Subcutaneous abdominal adipose tissue (tissue), 5 donors: Measurements from ENCODE around the gene TSGA10IP.
A peak's percentile ranks its signal among the peaks of the same experiment; 100 is the strongest.

ENCODE experiments used
- H3K27ac ChIP-seq: one replicate; pipeline ENCODE4 v1.7.0; 2013; ENCODE audit warnings: low read depth, mild to moderate bottlenecking, inconsistent platforms, low read length, moderate library complexity
- H3K27me3 ChIP-seq, 5 donors: one replicate each; pipeline ENCODE4 v1.7.0; 2013; ENCODE audit warnings: low read length in 5 of 5, inconsistent platforms in 1 of 5; ENCODE audit not compliant: control insufficient read depth in 5 of 5, insufficient read depth in 4 of 5
- H3K36me3 ChIP-seq, 5 donors: one replicate each; pipeline ENCODE4 v1.7.0; 2013; ENCODE audit warnings: low read length in 5 of 5; ENCODE audit not compliant: control insufficient read depth in 5 of 5, insufficient read depth in 5 of 5
- H3K4me1 ChIP-seq, 5 donors: one replicate each; pipeline ENCODE4 v1.7.0; 2013; ENCODE audit warnings: low read length in 5 of 5, mild to moderate bottlenecking in 3 of 5, moderate library complexity in 1 of 5; ENCODE audit not compliant: control insufficient read depth in 5 of 5, insufficient read depth in 5 of 5
- H3K4me3 ChIP-seq, 5 donors: one replicate each; pipeline ENCODE4 v1.7.0; 2013; ENCODE audit warnings: low read length in 5 of 5, low read depth in 1 of 5
- H3K9ac ChIP-seq, 5 donors: one replicate each; pipeline ENCODE4 v1.7.0; 2013; ENCODE audit warnings: low read length in 5 of 5, mild to moderate bottlenecking in 4 of 5, moderate library complexity in 3 of 5
- H3K9me3 ChIP-seq, 5 donors: one replicate each; pipeline ENCODE4 v1.7.0; 2013; ENCODE audit warnings: low read length in 5 of 5; ENCODE audit not compliant: control insufficient read depth in 5 of 5
- donor health status: healthy.
- donor health status: healthy.
- donor health status: healthy.
- donor health status: healthy.
- donor health status: healthy.

The TSGA10IP gene

DNA sequence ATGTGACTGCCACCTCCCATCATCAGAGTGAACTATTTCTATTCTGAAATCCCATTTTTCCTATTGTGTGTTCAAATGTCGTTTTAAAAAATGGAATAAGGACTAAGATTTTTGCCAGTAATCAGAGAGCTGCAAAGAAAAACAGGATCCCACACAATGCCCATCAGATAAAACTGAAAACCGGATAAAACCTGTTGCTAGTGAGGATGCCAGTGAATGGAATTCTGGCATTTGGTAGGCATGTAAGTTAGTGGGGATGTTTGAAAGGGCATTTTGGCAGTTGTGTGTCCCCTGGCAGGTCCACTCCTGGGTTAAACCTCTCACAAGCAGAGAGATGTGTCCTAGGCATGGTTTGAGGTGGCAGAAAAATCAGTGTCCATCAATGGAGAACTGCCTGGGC, 19.9 kb upstream of the TSGA10IP start:
- Histone ChIP-seq H3K4me3 (no peak overlapping the region), H3K27me3 (no peaks in the 10 kb centered on the region), H3K4me1 (peaks cover 4 to 12% (median 9%) of the 10 kb centered on the region in 5 donors), H3K36me3 (peaks cover 0 to 20% (median 14%) of the 10 kb centered on the region in 5 donors), H3K9ac (no peak overlapping the region), H3K9me3 (no peaks in the 10 kb centered on the region), H3K27ac (no peak overlapping the region)

DNA sequence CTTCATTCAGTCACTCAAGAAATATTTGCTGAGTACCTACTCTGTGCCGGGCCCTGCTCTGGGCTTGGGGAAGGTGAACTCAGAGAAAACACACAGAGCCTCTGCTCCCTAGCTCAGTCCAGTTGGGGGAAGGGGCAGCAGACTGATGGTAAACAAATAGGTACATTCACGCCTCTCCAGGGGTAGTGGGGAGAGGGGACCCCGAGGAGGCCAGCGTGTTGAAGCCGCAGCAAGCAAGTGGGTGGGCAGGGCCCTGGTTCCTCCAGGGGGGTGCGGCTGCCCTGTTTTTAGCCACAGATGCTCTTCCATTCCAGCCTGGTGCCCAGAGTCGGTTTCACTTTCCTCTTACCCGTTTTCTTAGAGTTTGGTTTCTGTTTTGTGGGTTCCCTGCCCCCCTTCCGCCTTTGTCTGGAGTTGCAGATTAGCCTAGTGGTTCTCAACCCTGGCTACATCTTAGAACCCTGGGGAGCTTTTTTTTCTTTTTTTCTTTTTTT, 17.3 kb upstream of the TSGA10IP start:
- peaks cover 0 to 8% (median 2%) of the 10 kb centered on the region in 5 donors for H3K36me3 ChIP-seq
- peak overlapping the region in 2 of 5 donors; percentile 12 to 19 for H3K9ac ChIP-seq
- no peaks in the 10 kb centered on the region for H3K9me3 ChIP-seq
- peak overlapping the region in 3 of 5 donors; percentile 13 to 28 (median 24) for H3K4me3 ChIP-seq
- peaks cover 0 to 5% (median 3%) of the 10 kb centered on the region in 5 donors for H3K4me1 ChIP-seq
- H3K27me3 ChIP-seq, result no peaks in the 10 kb centered on the region
- no peak overlapping the region for H3K27ac ChIP-seq

DNA sequence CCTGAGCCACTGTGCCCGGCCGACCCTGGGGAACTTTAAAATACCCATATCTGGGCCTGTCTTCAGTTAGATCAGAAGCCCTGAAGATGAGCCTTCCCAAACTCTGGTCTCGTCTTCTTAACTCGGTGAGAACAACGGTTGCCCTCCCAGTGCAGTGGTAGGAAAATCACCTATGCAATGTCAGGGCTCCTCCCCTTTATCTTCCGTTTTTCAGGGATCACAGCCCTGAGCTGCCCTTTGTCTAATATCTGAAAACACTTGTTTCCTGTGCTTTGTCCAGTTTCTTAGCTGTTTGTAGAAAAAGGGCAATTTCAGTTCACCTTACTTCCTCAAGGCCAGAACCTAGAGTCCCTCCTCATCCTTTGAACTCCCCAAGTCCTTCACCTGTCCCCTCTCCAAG, 16.6 kb upstream of the TSGA10IP start:
- H3K4me1 ChIP-seq, result peaks cover 0 to 5% (median 3%) of the 10 kb centered on the region in 5 donors
- no peak overlapping the region for H3K4me3 ChIP-seq
- H3K9ac ChIP-seq, result peak overlapping the region in 1 of 5 donors; percentile 0
- H3K27me3 ChIP-seq, result no peaks in the 10 kb centered on the region
- H3K9me3 ChIP-seq, result no peaks in the 10 kb centered on the region
- H3K27ac ChIP-seq, result no peak overlapping the region
- H3K36me3 ChIP-seq, result peaks cover 0 to 3% (median 0%) of the 10 kb centered on the region in 5 donors

DNA sequence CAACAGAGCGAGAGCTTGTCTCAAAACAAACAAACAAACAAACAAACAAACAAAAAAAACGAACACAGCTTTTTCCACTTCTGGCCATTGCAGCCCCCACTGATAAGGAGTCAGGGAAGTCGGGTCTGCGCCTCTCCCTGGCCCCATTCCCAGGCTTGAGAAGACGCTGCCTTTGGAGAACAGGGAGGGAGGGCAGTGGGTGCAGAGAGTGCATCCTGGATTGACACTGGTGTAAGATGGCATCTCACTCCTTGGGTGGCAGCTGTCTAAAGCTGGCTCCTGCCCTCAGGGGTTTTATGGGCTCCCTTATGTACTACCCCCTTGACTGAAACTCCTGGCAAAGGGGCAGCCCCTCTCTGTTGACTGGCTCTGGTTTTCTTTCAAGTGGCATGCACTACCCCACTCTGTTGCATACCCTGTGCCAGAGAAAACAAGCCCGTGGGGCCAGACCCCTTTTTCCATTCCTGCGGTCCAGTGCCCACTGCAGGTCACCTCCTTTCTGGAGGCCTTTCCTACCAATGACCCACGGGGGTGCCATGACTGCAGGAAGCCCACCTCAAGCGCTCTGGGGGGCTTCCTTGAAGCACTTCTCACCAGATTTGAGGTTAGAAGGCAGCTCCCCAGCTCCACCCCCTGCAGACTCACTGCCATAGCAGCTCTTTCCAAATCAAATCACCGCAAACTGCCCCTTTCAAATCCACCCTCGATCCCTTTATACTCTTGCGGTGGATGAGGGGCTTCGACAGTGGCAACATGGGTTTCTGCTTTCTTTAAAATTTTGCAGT, 13.3 kb upstream of the TSGA10IP start:
- H3K36me3 ChIP-seq, result no peaks in the 10 kb centered on the region
- H3K27me3 ChIP-seq, result no peaks in the 10 kb centered on the region
- no peaks in the 10 kb centered on the region for H3K9me3 ChIP-seq
- no peak overlapping the region for H3K27ac ChIP-seq
- H3K9ac ChIP-seq, result no peak overlapping the region
- H3K4me3 ChIP-seq, result no peak overlapping the region
- H3K4me1 ChIP-seq, result peaks cover 0 to 5% (median 3%) of the 10 kb centered on the region in 5 donors

DNA sequence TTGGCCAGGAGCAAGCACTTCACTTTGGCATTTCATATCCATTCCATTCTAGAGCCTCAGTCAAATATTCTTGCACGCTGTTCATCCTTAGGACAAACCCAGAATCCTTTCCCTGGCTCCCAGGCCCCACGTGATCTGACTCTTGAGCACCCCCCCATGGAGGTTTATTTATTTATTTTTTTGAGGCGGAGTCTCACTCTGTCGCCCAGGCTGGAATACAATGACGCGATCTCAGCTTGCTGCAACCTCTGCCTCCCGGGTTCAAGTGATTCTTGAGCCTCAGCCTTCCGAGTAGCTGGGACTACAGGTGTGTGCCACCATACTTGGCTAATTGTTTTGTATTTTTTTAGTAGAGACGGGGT, 12.7 kb upstream of the TSGA10IP start:
- no peak overlapping the region for H3K27ac ChIP-seq
- H3K9me3 ChIP-seq, result no peaks in the 10 kb centered on the region
- H3K27me3 ChIP-seq, result no peaks in the 10 kb centered on the region
- peaks cover 0 to 5% (median 3%) of the 10 kb centered on the region in 5 donors for H3K4me1 ChIP-seq
- H3K4me3 ChIP-seq, result no peak overlapping the region
- no peak overlapping the region for H3K9ac ChIP-seq
- H3K36me3 ChIP-seq, result no peaks in the 10 kb centered on the region

DNA sequence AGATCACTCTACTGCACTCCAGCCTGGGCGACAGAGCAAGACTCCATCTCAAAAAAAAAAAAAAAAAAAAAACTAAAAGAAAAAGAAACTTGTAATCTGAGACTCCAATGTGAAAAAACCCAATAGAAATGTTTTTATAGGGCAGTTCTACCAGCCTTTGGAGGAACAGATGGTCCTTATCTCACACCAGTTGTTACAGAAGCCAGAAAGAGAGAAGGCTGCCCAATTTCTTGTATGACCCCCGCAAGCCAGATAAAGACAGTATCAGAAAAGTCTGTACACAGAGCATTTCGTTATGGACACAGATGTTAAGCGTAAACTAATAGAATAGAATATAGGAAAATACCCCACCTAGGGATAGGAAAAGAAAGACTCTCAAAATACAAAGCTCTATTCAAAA, 11.3 kb upstream of the TSGA10IP start:
- H3K4me3 ChIP-seq, result no peak overlapping the region
- no peaks in the 10 kb centered on the region for H3K9me3 ChIP-seq
- H3K9ac ChIP-seq, result no peak overlapping the region
- H3K27ac ChIP-seq, result no peak overlapping the region
- peaks cover 0 to 3% (median 0%) of the 10 kb centered on the region in 5 donors for H3K4me1 ChIP-seq
- no peaks in the 10 kb centered on the region for H3K27me3 ChIP-seq
- no peaks in the 10 kb centered on the region for H3K36me3 ChIP-seq

DNA sequence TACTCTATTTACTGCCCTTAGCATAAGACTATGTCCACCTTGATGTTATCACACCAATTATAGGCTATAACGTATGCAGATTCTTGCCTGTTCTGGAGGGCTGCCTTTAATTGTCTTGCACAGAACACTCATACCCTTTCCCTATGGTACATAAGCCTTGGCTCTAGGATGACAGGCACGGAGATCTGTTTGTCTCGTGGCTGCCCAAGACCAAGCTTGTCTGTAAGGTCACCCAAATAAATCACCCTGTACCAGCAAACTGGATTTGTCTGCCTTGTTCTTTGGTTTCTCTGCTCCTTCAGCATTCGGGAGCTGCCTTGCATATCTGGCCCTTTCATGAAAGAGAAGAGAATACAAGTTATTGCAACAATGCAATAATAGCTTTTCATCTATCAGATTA, 7.5 kb upstream of the TSGA10IP start:
- Histone ChIP-seq H3K9me3 (no peaks in the 10 kb centered on the region), H3K36me3 (no peaks in the 10 kb centered on the region), H3K4me3 (no peak overlapping the region), H3K4me1 (peaks cover 0 to 7% (median 0%) of the 10 kb centered on the region in 5 donors), H3K27me3 (no peaks in the 10 kb centered on the region), H3K9ac (no peak overlapping the region), H3K27ac (no peak overlapping the region)

DNA sequence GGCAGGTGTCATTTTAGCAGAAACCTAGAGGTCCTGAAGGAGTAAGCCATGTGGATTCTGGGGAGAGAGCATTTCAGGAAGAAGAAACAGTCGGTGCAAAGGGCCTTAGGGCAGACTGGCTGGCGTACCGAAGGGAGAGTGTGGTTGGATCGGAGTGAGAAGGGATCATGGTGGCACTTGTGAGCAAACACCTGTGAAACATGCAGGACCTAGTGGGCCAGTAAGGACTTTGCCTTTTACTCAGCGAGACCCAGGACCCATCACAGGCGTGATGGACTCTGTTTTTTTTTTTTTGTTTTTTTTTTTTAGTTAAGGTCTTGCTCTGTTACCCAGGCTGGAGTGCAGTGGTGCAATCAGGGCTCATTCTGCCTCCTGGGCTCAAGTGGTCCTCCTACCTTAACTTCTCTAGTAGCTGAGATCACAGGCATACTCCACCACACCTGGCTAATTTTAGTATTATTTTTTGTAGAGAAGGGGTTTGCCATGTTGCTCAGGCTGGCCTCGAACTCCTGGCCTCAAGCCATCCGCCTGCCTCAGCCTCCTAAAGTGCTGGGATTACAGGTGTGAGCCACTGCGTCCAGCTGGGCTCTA, 3.5 kb upstream of the TSGA10IP start:
- Histone ChIP-seq H3K27ac (no peak overlapping the region), H3K36me3 (no peaks in the 10 kb centered on the region), H3K9me3 (no peaks in the 10 kb centered on the region), H3K4me3 (no peak overlapping the region), H3K9ac (no peak overlapping the region), H3K27me3 (no peaks in the 10 kb centered on the region), H3K4me1 (peaks cover 0 to 7% (median 0%) of the 10 kb centered on the region in 5 donors)

DNA sequence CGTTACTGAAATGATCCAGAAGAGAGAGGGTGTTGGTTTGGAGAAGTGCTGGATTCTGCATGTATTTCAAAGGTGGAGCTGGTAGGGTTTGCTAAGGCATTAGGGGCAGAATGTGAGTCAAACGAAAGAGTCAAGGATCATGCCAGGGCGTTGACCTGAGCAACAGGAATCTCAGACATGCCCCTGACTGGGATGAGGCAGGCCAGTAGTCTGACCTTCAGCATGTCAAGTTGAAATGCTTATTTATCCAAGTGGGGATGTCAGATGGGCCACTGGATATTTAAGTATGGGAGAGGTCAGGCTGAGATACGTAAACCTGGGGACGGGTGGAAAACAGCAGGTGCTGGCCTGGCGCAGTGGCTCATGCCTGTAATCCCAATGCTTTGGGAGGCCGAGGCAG, 2.7 kb upstream of the TSGA10IP start:
- Histone ChIP-seq H3K27ac (no peak overlapping the region), H3K9me3 (no peaks in the 10 kb centered on the region), H3K4me3 (no peak overlapping the region), H3K27me3 (peaks cover 0 to 6% (median 1%) of the 10 kb centered on the region in 5 donors), H3K36me3 (no peaks in the 10 kb centered on the region), H3K9ac (no peak overlapping the region), H3K4me1 (peaks cover 0 to 7% (median 0%) of the 10 kb centered on the region in 5 donors)

DNA sequence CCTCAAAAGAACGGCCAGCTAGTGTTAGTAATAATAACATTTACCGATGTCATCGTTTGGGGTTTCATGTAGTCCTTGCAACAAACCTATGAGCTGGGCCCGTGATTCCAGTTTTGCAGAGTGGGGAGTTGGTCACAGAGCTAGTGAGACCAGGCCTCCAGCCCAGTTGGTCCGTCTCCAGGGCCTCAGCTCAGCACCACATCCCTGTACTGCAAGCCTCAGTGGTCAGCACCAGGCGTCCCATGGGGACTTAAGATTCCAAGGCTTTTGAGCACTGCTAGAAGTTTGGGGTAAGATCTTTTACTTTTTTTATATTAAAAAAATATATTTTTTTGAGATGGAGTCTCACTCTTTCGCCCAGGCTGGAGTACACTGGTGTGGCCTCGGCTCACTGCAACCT, 1.1 kb upstream of the TSGA10IP start:
- H3K4me3 ChIP-seq, result no peak overlapping the region
- peaks cover 0 to 7% (median 0%) of the 10 kb centered on the region in 5 donors for H3K4me1 ChIP-seq
- no peaks in the 10 kb centered on the region for H3K9me3 ChIP-seq
- H3K27ac ChIP-seq, result no peak overlapping the region
- H3K36me3 ChIP-seq, result no peaks in the 10 kb centered on the region
- peak overlapping the region in 1 of 5 donors; percentile 26 for H3K9ac ChIP-seq
- peaks cover 0 to 7% (median 4%) of the 10 kb centered on the region in 5 donors for H3K27me3 ChIP-seq
